H9 (cell line): ENCODE measurements around the gene FOLH1. TPM values are rescaled to one million over a fixed set of nuclear protein-coding genes. Genes with fewer than 3 reads are reported as not detected.
"Not testable (repeated sequence)": the region's sequence is repeated elsewhere in the genome, so short reads cannot be mapped to it uniquely, and the experiment has no call there.

Experiments used
- DNase-seq: peaks from one replicate; pipeline ENCODE4 v3.0.0-alpha.2; 2017
- H2AFZ ChIP-seq: one replicate; pipeline ENCODE4 v1.6.1; 2013; ENCODE audit warnings: mild to moderate bottlenecking, low read length, control low read depth, moderate library complexity
- H2AK5ac ChIP-seq: 2 replicates; pipeline ENCODE4 v1.6.1; 2013; ENCODE audit warnings: low read length, control low read depth, mixed read lengths; ENCODE audit not compliant: insufficient read length
- H2BK120ac ChIP-seq: one replicate; pipeline ENCODE4 v1.6.1; 2013; ENCODE audit warnings: low read depth, mild to moderate bottlenecking, low read length, control low read depth, inconsistent platforms; ENCODE audit not compliant: poor library complexity, severe bottlenecking
- H2BK12ac ChIP-seq: 2 replicates; pipeline ENCODE4 v1.6.1; 2013; ENCODE audit warnings: low read length, control low read depth, mixed read lengths, low read depth; ENCODE audit not compliant: insufficient read length
- H2BK15ac ChIP-seq: 2 replicates; pipeline ENCODE4 v1.6.1; 2013; ENCODE audit warnings: low read depth, low read length, control low read depth
- H2BK20ac ChIP-seq: one replicate; pipeline ENCODE4 v1.6.1; 2013; ENCODE audit warnings: low read depth, mild to moderate bottlenecking, low read length, control low read depth, inconsistent platforms; ENCODE audit not compliant: poor library complexity, severe bottlenecking
- H2BK5ac ChIP-seq: 2 replicates; pipeline ENCODE4 v1.6.1; 2013; ENCODE audit warnings: low read length, control low read depth, mixed read lengths; ENCODE audit not compliant: insufficient read length
- H3K14ac ChIP-seq: 2 replicates; pipeline ENCODE4 v1.6.1; 2013; ENCODE audit warnings: low read length, control low read depth; ENCODE audit not compliant: insufficient read depth
- H3K18ac ChIP-seq: 2 replicates; pipeline ENCODE4 v1.6.1; 2013; ENCODE audit warnings: low read depth, mild to moderate bottlenecking, mixed read lengths, low read length, control low read depth; ENCODE audit not compliant: insufficient read length
- H3K23ac ChIP-seq: 2 replicates; pipeline ENCODE4 v1.6.1; 2013; ENCODE audit warnings: low read length, control low read depth, mixed read lengths, low read depth; ENCODE audit not compliant: insufficient read length
- H3K23me2 ChIP-seq: 2 replicates; pipeline ENCODE4 v1.6.1; 2013; ENCODE audit warnings: low read depth, mild to moderate bottlenecking, mixed read lengths, low read length, control low read depth; ENCODE audit not compliant: insufficient read length, poor library complexity, severe bottlenecking
- H3K27ac ChIP-seq: 2 replicates; pipeline ENCODE4 v1.5.1; 2013; ENCODE audit warnings: low read length, control low read depth, mixed read lengths, low read depth; ENCODE audit not compliant: insufficient read length
- H3K27me3 ChIP-seq: 2 replicates; pipeline ENCODE4 v1.6.1; 2013; ENCODE audit warnings: low read length, control low read depth, inconsistent platforms; ENCODE audit not compliant: insufficient read depth
- H3K4ac ChIP-seq: 2 replicates; pipeline ENCODE4 v1.6.1; 2013; ENCODE audit warnings: low read depth, mild to moderate bottlenecking, control low read depth, inconsistent platforms, low read length, moderate library complexity
- H3K4me1 ChIP-seq: 2 replicates; pipeline ENCODE4 v1.6.1; 2013; ENCODE audit warnings: low read length, control low read depth, inconsistent platforms; ENCODE audit not compliant: insufficient read depth
- H3K4me2 ChIP-seq: 2 replicates; pipeline ENCODE4 v1.6.1; 2013; ENCODE audit warnings: low read length, control low read depth, mixed read lengths; ENCODE audit not compliant: insufficient read length, insufficient read depth
- H3K56ac ChIP-seq: 2 replicates; pipeline ENCODE4 v1.6.1; 2013; ENCODE audit warnings: low read depth, mild to moderate bottlenecking, mixed read lengths, low read length, control low read depth; ENCODE audit not compliant: insufficient read length
- H3K79me1 ChIP-seq: 2 replicates; pipeline ENCODE4 v1.6.1; 2013; ENCODE audit warnings: low read depth, mild to moderate bottlenecking, moderate library complexity, low read length, control low read depth, inconsistent platforms; ENCODE audit not compliant: insufficient read depth, poor library complexity, severe bottlenecking
- H3K79me2 ChIP-seq: 2 replicates; pipeline ENCODE4 v1.6.1; 2013; ENCODE audit warnings: low read length, control low read depth, inconsistent platforms; ENCODE audit not compliant: insufficient read depth
- H3K9ac ChIP-seq: 2 replicates; pipeline ENCODE4 v1.6.1; 2013; ENCODE audit warnings: low read length, control low read depth, mixed read lengths; ENCODE audit not compliant: insufficient read length; ENCODE audit errors: extremely low read depth
- H3K9me3 ChIP-seq: one replicate; pipeline ENCODE4 v1.6.1; 2013; ENCODE audit warnings: low read depth, low read length, inconsistent platforms; ENCODE audit not compliant: control insufficient read depth
- H3T11ph ChIP-seq: one replicate; pipeline ENCODE4 v1.6.1; 2013; ENCODE audit warnings: mild to moderate bottlenecking, low read length, control low read depth, inconsistent platforms
- H4K20me1 ChIP-seq: one replicate; pipeline ENCODE4 v1.6.1; 2013; ENCODE audit not compliant: control insufficient read depth, insufficient read length, insufficient read depth
- H4K5ac ChIP-seq: 2 replicates; pipeline ENCODE4 v1.6.1; 2013; ENCODE audit warnings: low read depth, mild to moderate bottlenecking, mixed read lengths, low read length, control low read depth; ENCODE audit not compliant: insufficient read length
- H4K8ac ChIP-seq: replicated peaks from 2 replicates; pipeline ENCODE4 v1.6.1; 2013; ENCODE audit warnings: low read length, control low read depth, mixed read lengths, low read depth; ENCODE audit not compliant: insufficient read length
- H4K91ac ChIP-seq: 2 replicates; pipeline ENCODE4 v1.6.1; 2013; ENCODE audit warnings: low read depth, mild to moderate bottlenecking, moderate library complexity, mixed read lengths, low read length, control low read depth; ENCODE audit not compliant: insufficient read length
- H3K27ac Mint-ChIP-seq, 3 experiments: 2 replicates in 2 of 3; 3 replicates in 1 of 3; pipeline ENCODE4 v1.8.0; 2020 to 2021; ENCODE audit warnings: mixed read lengths in 3 of 3, mild to moderate bottlenecking in 1 of 3, moderate library complexity in 1 of 3
- H3K27me3 Mint-ChIP-seq: 2 replicates; pipeline ENCODE4 v1.8.0; 2021; ENCODE audit warnings: low read depth, mild to moderate bottlenecking, moderate library complexity, mixed read lengths
- H3K36me3 Mint-ChIP-seq, 3 experiments: 2 replicates in 2 of 3; 3 replicates in 1 of 3; pipeline ENCODE4 v1.8.0; 2020 to 2021; ENCODE audit warnings: low read depth in 3 of 3, mixed read lengths in 3 of 3; ENCODE audit not compliant: insufficient read depth in 1 of 3
- H3K4me1 Mint-ChIP-seq, 2 experiments: 2 replicates each; pipeline ENCODE4 v1.8.0; 2020; ENCODE audit warnings: mixed read lengths in 2 of 2
- H3K4me3 Mint-ChIP-seq, 2 experiments: 2 replicates in 1 of 2; 3 replicates in 1 of 2; pipeline ENCODE4 v1.8.0; 2020 to 2021; ENCODE audit warnings: mild to moderate bottlenecking in 2 of 2, mixed read lengths in 2 of 2, moderate library complexity in 1 of 2
- H3K9me3 Mint-ChIP-seq, 2 experiments: 2 replicates in 1 of 2; 3 replicates in 1 of 2; pipeline ENCODE4 v1.8.0; 2020; ENCODE audit warnings: mild to moderate bottlenecking in 2 of 2, mixed read lengths in 2 of 2, moderate library complexity in 1 of 2
- CTCF ChIP-seq: fragments of 200-600 bp; sonication (generic); conservative IDR thresholded peaks from 3 replicates; pipeline ENCODE4 v1.8.0; 2021; ENCODE audit warnings: antibody characterized with exemption, mild to moderate bottlenecking
- WGBS: extraction: QIAGEN DNeasy Blood & Tissue Kit; methylation state at CpG from one replicate; pipeline ENCODE4 v1.1.7; 2013; ENCODE audit warnings: missing lambda C conversion rate, low lambda C conversion rate, mixed read lengths; ENCODE audit not compliant: insufficient read length; ENCODE audit errors: extremely low coverage; 5-methylcytosine and 5-hydroxymethylcytosine counted together
- total RNA-seq: library from RNA; stranded (reverse); gene quantifications from 2 replicates; pipeline ENCODE4 v1.2.1, GENCODE V29; 2021

FOLH1 gene
- total RNA-seq, 1 experiment from 2014 or later = not detected

GRCh38 chr11:49151211-49151610, 57.2 kb downstream of the FOLH1 start:
- Histone ChIP-seq H3K27me3 (no peaks in the 10 kb centered on the region), H3K9ac (no peak overlapping the region), H3K4ac (no peak overlapping the region), H3K14ac (no peak overlapping the region), H4K5ac (no peak overlapping the region), H3T11ph (no peak overlapping the region), H4K91ac (no peak overlapping the region), H3K79me2 (no peaks in the 10 kb centered on the region), H3K23ac (no peak overlapping the region), H2BK12ac (no peak overlapping the region), H2BK120ac (no peak overlapping the region), H2BK5ac (no peak overlapping the region), H2BK20ac (no peak overlapping the region), H2AK5ac (no peak overlapping the region), H3K18ac (no peak overlapping the region), H4K20me1 (no peaks in the 10 kb centered on the region), H3K23me2 (no peaks in the 10 kb centered on the region), H3K56ac (no peak overlapping the region), H3K4me2 (no peak overlapping the region), H2BK15ac (no peak overlapping the region), H3K4me1 (no peaks in the 10 kb centered on the region), H3K79me1 (no peaks in the 10 kb centered on the region), H3K9me3 (peaks cover 8% of the 10 kb centered on the region), H4K8ac (no peak overlapping the region), H3K27ac (no peak overlapping the region), H2AFZ (no peak overlapping the region)
- peaks cover 51 to 54% of the 10 kb centered on the region in 2 experiments for H3K9me3 Mint-ChIP-seq
- H3K4me1 Mint-ChIP-seq = no peaks in the 10 kb centered on the region
- WGBS = no CpG with 5 or more reads among the region's 12 CpGs
- DNase-seq = no peak
- peaks cover 1% of the 10 kb centered on the region; the same call in 1 of the 2 replicates for H3K27me3 Mint-ChIP-seq
- H3K4me3 Mint-ChIP-seq = no peak overlapping the region
- H3K27ac Mint-ChIP-seq = no peak overlapping the region
- H3K36me3 Mint-ChIP-seq = peaks cover 0 to 7% (median 0%) of the 10 kb centered on the region in 3 experiments; a peak in 1 of 7 replicates
- TF ChIP-seq CTCF = no peak

GRCh38 chr11:49102356-49102755, 106.0 kb downstream of the FOLH1 start:
- not testable (repeated sequence) for H3T11ph ChIP-seq, H3K36me3 Mint-ChIP-seq, H3K4me1 Mint-ChIP-seq, H3K23ac ChIP-seq, H2BK20ac ChIP-seq, H3K14ac ChIP-seq, H2BK15ac ChIP-seq, H2BK120ac ChIP-seq, H2AK5ac ChIP-seq, H3K27ac Mint-ChIP-seq, H4K91ac ChIP-seq, H3K4me3 Mint-ChIP-seq, H3K27me3 Mint-ChIP-seq, H2AFZ ChIP-seq, H3K79me2 ChIP-seq, DNase-seq, H3K18ac ChIP-seq, H3K4me2 ChIP-seq, H3K79me1 ChIP-seq, H4K20me1 ChIP-seq, H3K27ac ChIP-seq, H4K5ac ChIP-seq, H2BK5ac ChIP-seq, H3K56ac ChIP-seq, H3K9ac ChIP-seq, H4K8ac ChIP-seq, H3K27me3 ChIP-seq, H3K23me2 ChIP-seq, H3K4me1 ChIP-seq, H2BK12ac ChIP-seq, H3K4ac ChIP-seq
- peaks cover 57% of the 10 kb centered on the region for H3K9me3 ChIP-seq
- H3K9me3 Mint-ChIP-seq = peaks cover 75 to 76% of the 10 kb centered on the region in 2 experiments
- no CpG with 5 or more reads among the region's 24 CpGs for WGBS
